Aorta (tissue), 5 donors: ENCODE results near the gene MVB12B. TPM values are rescaled to one million over a fixed set of nuclear protein-coding genes. Genes with fewer than 3 reads are reported as not detected.
A peak's percentile ranks its signal among the peaks of the same experiment; 100 is the strongest.
"Not testable (repeated sequence)": the region's sequence is repeated elsewhere in the genome, so short reads cannot be mapped to it uniquely, and the experiment has no call there.

ENCODE experiments used
- ATAC-seq: fragments of 200-7000 bp; cut with Tn5 transposase; one replicate; pipeline ENCODE4 v1.9.1; 2022; ENCODE audit warnings: moderate library complexity; ENCODE audit not compliant: low FRiP score
- DNase-seq, 2 donors: peaks; one replicate each; pipeline ENCODE4 v3.0.0-alpha.2; 2020
- H3K27ac ChIP-seq, 2 donors: one replicate each; pipeline ENCODE4 v1.5.1; 2013; ENCODE audit warnings: low read length in 2 of 2, mild to moderate bottlenecking in 2 of 2, moderate library complexity in 2 of 2, control low read depth in 1 of 2, inconsistent platforms in 1 of 2, low read depth in 1 of 2
- H3K27me3 ChIP-seq, 2 donors: one replicate each; pipeline ENCODE4 v1.6.1; 2013; ENCODE audit warnings: control low read depth in 1 of 2, low read length in 1 of 2, mild to moderate bottlenecking in 1 of 2, moderate library complexity in 1 of 2; ENCODE audit not compliant: insufficient read depth in 2 of 2, control insufficient read depth in 1 of 2
- H3K36me3 ChIP-seq, 2 donors: one replicate each; pipeline ENCODE4 v1.6.1; 2013; ENCODE audit warnings: control low read depth in 1 of 2, low read length in 1 of 2, mild to moderate bottlenecking in 1 of 2; ENCODE audit not compliant: insufficient read depth in 2 of 2, control insufficient read depth in 1 of 2
- H3K4me1 ChIP-seq, 2 donors: one replicate each; pipeline ENCODE4 v1.6.1; 2013; ENCODE audit warnings: low read length in 2 of 2, control low read depth in 1 of 2, mild to moderate bottlenecking in 1 of 2, moderate library complexity in 1 of 2; ENCODE audit not compliant: insufficient read depth in 2 of 2, control insufficient read depth in 1 of 2
- H3K4me3 ChIP-seq, 2 donors: one replicate each; pipeline ENCODE4 v1.5.1; 2013; ENCODE audit warnings: low read length in 2 of 2, control low read depth in 1 of 2, mild to moderate bottlenecking in 1 of 2
- H3K9me3 ChIP-seq: one replicate; pipeline ENCODE4 v1.6.1; 2013; ENCODE audit warnings: mild to moderate bottlenecking, low read length; ENCODE audit not compliant: control insufficient read depth
- WGBS, 2 donors: extraction: QIAGEN DNeasy Blood & Tissue Kit; methylation state at CpG; one replicate each; pipeline ENCODE4 v1.1.7; 2013; 5-methylcytosine and 5-hydroxymethylcytosine counted together
- intact Hi-C, 2 donors: fragments of 100-400 bp; cut with DNase I; formaldehyde crosslinking; loops; one replicate each; pipeline versions ENCODE4 v1.14.2 to v1.15.0; 2022
- polyA plus RNA-seq, 2 donors: library from polyadenylated mRNA; stranded (reverse); fragments of 200-250 nt; gene quantifications; one replicate each; pipeline ENCODE4 v1.2.3, GENCODE V29; 2013
- total RNA-seq, 2 donors: library from RNA; stranded (reverse); fragmentation: NEBNext Ultra II Directional; extraction: Animal tissue kit (Norgen Biotek cat#: 25700); gene quantifications; one replicate each; pipeline ENCODE4 v1.2.1, GENCODE V29; 2021
- donor health status: healthy with polysubstance abuse.
- donor health status: Bipolar disorder and iron deficiency.
- donor health status: DM: no; HTN: no; CAD: no.
- donor health status: DM: no; HTN: no; CAD: no.
- donor health status: DM: yes; HTN: yes; CAD: no.

MVB12B gene
- total and polyA plus RNA-seq, 4 donors = 2.0 to 25.5 (median 9.5) TPM

DNA sequence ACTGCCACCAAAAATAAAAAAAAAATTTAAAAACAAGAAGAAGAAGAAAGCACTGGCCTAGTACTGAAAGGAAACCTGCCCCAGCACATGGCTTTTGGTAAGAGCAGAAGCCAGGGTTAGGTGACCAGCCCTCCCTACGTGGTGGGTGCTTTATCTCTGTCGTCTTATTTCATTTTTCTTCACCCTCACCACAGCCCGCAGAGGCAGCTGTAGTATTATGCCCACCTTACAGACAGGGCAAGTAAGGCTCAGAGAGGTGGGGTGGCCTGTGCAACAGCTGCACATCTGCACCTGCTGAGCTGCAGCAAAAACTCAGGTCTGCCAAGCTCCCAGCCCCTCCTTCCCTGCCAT, 146.3 kb downstream of the MVB12B start:
- Histone ChIP-seq H3K36me3 (no peaks in the 10 kb centered on the region), H3K4me1 (no peaks in the 10 kb centered on the region), H3K27me3 (no peaks in the 10 kb centered on the region), H3K4me3 (no peak overlapping the region), H3K9me3 (no peaks in the 10 kb centered on the region), H3K27ac (no peak overlapping the region)
- DNase-seq = peak in 1 of 2 donors; percentile 32
- WGBS, 2 donors = 92 to 94% methylated on average over 3 of the region's 3 CpGs
- ATAC-seq = no peak
- intact Hi-C loops = no loop called here

DNA sequence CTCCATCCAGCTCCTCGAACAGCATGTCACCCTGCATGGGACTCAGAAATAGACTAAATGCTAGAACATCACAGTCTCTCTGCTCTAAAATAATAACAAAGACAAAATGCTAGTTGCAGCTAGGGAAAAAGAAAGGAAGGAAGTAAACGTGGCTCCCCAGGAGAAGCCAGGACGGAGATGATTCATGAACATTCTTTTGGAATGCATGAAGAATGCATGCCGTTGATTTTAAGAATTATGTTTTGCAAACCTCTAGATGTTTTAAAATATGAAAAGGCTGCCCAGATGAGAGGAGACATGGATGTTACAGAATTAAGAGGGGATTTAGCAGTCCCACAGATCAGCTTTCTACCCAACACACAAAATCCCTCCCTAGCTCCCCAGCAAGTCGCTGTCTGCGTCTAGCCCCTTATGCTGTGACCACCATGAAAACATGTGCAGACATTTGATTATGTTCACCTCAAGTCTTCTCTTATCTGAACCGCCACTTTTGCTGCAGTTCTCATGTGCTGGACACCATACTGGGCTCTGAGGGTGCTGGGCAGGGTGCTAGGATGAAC, 147.7 kb downstream of the MVB12B start:
- intact Hi-C loops = no loop called here
- Histone ChIP-seq H3K27me3 (no peaks in the 10 kb centered on the region), H3K36me3 (no peaks in the 10 kb centered on the region), H3K4me3 (no peak overlapping the region), H3K27ac (no peak overlapping the region), H3K9me3 (no peaks in the 10 kb centered on the region), H3K4me1 (no peaks in the 10 kb centered on the region)
- WGBS, 2 donors = 65 to 71% methylated on average over 7 of the region's 7 CpGs
- DNase-seq (peak in 1 of 2 donors; percentile 23), ATAC-seq (no peak)

GRCh38 chr9:126474786-126475485, 148.3 kb downstream of the MVB12B start:
- WGBS, 2 donors = 95 to 96% methylated on average over 14 of the region's 14 CpGs

DNA sequence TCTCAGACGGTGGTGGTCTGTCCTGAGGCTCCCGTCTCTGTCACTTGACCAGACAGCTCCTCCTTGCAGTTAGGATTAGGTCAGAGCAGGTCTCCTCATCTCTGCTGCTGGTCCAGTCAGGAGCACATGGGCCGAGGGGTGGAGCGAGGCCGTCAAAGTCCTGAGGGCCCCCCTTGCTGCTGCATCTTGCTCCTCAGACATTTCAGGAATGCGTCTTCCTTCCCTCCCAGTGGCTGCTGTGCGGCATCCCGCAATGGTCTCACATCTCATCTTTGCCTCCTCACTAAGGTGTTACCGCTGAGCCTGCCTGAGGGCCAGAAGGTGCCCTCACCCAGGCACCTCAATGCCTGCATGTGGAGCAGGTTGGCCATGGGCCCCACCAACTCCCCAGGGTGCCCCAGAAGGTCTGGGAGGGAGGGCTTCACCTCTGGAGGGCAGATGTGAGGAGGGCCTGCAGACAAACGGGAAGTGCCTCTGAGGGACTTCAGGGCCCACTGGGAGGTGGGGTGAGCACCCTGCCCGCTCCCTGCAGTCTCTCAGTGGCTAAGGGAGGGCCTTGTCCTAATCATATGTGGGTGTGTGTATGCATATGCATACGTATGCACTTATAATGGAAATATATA, 149.4 kb downstream of the MVB12B start:
- intact Hi-C loops = no loop called here
- H3K9me3 ChIP-seq = no peaks in the 10 kb centered on the region
- H3K4me3 ChIP-seq = no peak overlapping the region
- ATAC-seq (no peak), DNase-seq (peak in 1 of 2 donors; percentile 32)
- 92% methylated on average over 12 of the region's 12 CpGs for WGBS, 2 donors
- no peak overlapping the region for H3K27ac ChIP-seq
- no peaks in the 10 kb centered on the region for H3K4me1 ChIP-seq
- no peaks in the 10 kb centered on the region for H3K36me3 ChIP-seq
- no peaks in the 10 kb centered on the region for H3K27me3 ChIP-seq

More at GRCh38 chr9:126474786-126475485, 148.3 kb downstream of the MVB12B start:
- Histone ChIP-seq H3K9me3 (no peaks in the 10 kb centered on the region), H3K4me1 (no peaks in the 10 kb centered on the region), H3K27me3 (no peaks in the 10 kb centered on the region), H3K36me3 (no peaks in the 10 kb centered on the region), H3K27ac (no peak overlapping the region), H3K4me3 (no peak overlapping the region)
- ATAC-seq (no peak), DNase-seq (peak in 1 of 2 donors; percentile 17)
- intact Hi-C loops = no loop called here

- 92 to 94% methylated on average over 3 of the region's 3 CpGs for WGBS, 2 donors
- intact Hi-C loops = not testable (repeated sequence)
These were observed 150.8 kb downstream of the MVB12B start for GRCh38 chr9:126477432-126477831.

DNA sequence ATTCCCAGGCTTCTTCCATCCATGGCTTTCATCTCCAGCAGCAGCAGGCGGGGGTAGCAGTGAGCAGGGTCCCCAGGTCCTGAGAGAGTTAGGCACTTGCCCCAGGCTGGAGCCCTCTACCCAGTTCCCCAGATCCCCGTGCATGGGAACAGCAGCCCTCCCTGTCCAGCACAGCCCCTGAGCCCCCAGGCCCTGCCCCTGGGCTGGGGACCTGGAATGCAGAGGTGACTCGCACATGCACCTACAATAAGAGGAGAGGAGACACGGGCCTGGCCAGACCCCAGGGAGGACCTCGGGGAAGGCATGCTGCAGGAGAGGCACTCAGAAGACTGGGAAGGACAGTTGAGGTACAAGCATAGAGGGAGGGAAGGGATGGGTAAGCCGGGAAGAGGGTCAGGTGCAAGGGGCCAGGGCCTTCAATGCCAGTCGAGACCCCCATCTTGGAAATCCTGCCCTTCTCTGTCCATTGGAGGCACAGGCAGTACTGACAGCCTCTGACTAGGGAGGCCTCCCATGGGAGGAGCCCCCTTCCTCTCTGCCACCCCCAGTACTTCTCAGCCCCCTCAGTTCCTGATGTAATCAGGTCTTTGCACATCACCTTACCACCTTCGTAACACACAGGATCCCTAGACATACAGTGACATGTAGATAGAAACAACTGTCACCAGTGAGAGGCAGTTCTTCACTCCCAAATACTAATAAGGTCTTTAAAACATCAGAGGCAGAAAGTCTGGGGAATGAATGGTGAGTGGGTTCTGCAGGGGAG, 151.8 kb downstream of the MVB12B start:
- no peak overlapping the region for H3K4me3 ChIP-seq
- H3K9me3 ChIP-seq = no peaks in the 10 kb centered on the region
- 97% methylated on average over 8 of the region's 8 CpGs for WGBS, 2 donors
- H3K27me3 ChIP-seq = no peaks in the 10 kb centered on the region
- no peaks in the 10 kb centered on the region for H3K4me1 ChIP-seq
- intact Hi-C loops = no loop called here
- DNase-seq = peak in 1 of 2 donors; percentile 34
- no peaks in the 10 kb centered on the region for H3K36me3 ChIP-seq
- no peak for ATAC-seq
- no peak overlapping the region for H3K27ac ChIP-seq

More at GRCh38 chr9:126477432-126477831, 150.8 kb downstream of the MVB12B start:
- H3K27me3 ChIP-seq, H3K27ac ChIP-seq, ATAC-seq, H3K9me3 ChIP-seq, H3K4me3 ChIP-seq, DNase-seq, H3K36me3 ChIP-seq, H3K4me1 ChIP-seq: not testable (repeated sequence)

DNA sequence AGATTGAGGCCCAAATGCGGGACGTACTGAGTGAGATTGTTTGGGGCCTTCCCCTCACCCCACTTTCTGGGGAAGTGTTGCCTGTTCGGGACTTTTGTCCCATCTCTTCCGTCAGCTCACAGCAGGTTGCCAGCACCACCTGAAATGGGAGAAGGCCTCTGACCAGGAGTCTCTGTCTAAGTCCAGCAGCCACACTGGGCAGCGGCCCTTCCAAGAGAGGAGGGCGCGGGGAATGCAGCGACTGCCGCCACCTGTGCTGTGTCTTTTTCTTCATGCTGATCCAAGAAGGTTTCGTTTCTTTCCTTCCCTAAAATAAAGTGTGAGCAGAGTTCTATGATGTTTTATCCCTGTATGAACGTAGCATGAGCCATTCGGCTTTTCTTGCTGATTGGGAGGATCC, 152.9 kb downstream of the MVB12B start:
- ATAC-seq = no peak
- peak in 1 of 2 donors; percentile 18 for DNase-seq
- no peak overlapping the region for H3K4me3 ChIP-seq
- H3K36me3 ChIP-seq = no peaks in the 10 kb centered on the region
- H3K27me3 ChIP-seq = no peaks in the 10 kb centered on the region
- 95 to 98% methylated on average over 12 of the region's 12 CpGs for WGBS, 2 donors
- H3K9me3 ChIP-seq = no peaks in the 10 kb centered on the region
- intact Hi-C loops = no loop called here
- H3K4me1 ChIP-seq = no peaks in the 10 kb centered on the region
- H3K27ac ChIP-seq = no peak overlapping the region

- H3K27me3 ChIP-seq = no peaks in the 10 kb centered on the region
- peak; percentile 24 for ATAC-seq
- no peaks in the 10 kb centered on the region for H3K9me3 ChIP-seq
- intact Hi-C loops = no loop called here
- H3K36me3 ChIP-seq = no peaks in the 10 kb centered on the region
- H3K4me1 ChIP-seq = no peaks in the 10 kb centered on the region
- H3K4me3 ChIP-seq = no peak overlapping the region
- WGBS, 2 donors = 85 to 97% methylated on average over 6 of the region's 6 CpGs
- DNase-seq = peak in 1 of 2 donors; percentile 32
- no peak overlapping the region for H3K27ac ChIP-seq
These were observed 154.2 kb downstream of the MVB12B start for GRCh38 chr9:126480813-126481212.
